Measurements from ENCODE around the gene CNPY2.
A peak's percentile ranks its signal among the peaks of the same experiment; 100 is the strongest.

Gene CNPY2

DNA sequence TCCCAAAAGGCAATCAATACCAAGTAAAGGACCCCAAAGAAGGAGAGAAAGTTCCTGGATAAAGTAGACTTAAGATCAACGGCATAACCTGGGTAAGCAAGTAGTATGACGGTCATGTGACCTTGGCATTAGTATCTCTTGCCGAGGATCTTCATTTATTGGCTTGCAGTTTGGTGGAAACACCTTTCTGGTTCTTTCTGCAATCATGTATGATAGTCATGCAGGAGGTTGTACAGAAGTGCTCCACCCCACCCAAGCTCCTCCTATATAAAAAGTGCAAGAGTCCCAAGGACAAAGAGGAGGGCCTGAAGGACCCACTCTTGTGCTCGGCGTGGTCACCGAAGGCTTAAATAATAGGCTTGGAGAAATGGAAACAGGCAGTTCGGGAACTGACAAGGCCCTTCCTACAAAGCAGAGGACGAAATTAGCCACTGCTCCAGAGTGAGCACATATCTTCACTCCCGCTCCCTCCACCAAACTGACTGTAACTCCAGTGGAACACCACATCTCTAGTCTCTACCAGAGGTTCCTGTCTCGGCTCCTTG lies 16.4 kb downstream of the CNPY2 start:
- peak overlapping the region; percentile 98 for H3K27ac ChIP-seq
- peak overlapping the region; percentile 49 for H3K4me2 ChIP-seq (ENCODE audit: low read length)
- TF ChIP-seq, protein P1, sequence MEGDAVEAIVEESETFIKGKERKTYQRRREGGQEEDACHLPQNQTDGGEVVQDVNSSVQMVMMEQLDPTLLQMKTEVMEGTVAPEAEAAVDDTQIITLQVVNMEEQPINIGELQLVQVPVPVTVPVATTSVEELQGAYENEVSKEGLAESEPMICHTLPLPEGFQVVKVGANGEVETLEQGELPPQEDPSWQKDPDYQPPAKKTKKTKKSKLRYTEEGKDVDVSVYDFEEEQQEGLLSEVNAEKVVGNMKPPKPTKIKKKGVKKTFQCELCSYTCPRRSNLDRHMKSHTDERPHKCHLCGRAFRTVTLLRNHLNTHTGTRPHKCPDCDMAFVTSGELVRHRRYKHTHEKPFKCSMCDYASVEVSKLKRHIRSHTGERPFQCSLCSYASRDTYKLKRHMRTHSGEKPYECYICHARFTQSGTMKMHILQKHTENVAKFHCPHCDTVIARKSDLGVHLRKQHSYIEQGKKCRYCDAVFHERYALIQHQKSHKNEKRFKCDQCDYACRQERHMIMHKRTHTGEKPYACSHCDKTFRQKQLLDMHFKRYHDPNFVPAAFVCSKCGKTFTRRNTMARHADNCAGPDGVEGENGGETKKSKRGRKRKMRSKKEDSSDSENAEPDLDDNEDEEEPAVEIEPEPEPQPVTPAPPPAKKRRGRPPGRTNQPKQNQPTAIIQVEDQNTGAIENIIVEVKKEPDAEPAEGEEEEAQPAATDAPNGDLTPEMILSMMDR (IDR thresholded peaks at IDR 0.05): no peak
- peak overlapping the region; percentile 83 for H3K4me3 ChIP-seq (ENCODE audit: low read depth, low read length)
- H3K27me3 ChIP-seq (ENCODE audit: control insufficient read depth, insufficient read depth, low read length): no peaks in the 10 kb centered on the region
- peak overlapping the region; percentile 96 for H2AFZ ChIP-seq
- H3K79me2 ChIP-seq: peaks cover 50% of the 10 kb centered on the region
- H3K4me1 ChIP-seq: peaks cover 16% of the 10 kb centered on the region
- H3K9me3 ChIP-seq (ENCODE audit: control insufficient read depth, low read length): no peaks in the 10 kb centered on the region
- peak overlapping the region; percentile 69 for H3K9ac ChIP-seq
- H3K36me3 ChIP-seq (ENCODE audit: control insufficient read depth, insufficient read depth, low read length): no peaks in the 10 kb centered on the region

DNA sequence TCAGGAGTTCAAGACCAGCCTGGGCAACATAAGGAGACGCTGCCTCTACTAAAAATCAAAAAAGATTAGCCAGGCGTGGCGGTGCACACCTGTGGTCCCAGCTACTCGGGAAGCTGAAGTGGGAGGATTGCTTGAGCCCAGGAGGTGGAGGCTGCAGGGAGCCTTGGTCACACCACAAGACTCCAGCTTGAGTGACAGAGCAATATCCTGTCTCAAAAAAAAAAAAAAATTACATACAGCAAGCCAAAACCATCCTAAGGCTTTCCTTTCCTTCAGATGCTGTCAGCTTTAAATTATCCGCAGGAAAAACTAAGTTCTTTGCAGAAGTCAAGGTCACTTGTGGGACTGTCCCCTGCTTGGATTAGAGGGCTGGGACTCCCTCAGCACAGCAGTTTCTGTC lies 17.0 kb downstream of the CNPY2 start:
- H3K36me3 ChIP-seq (ENCODE audit: control insufficient read depth, insufficient read depth, low read length): no peaks in the 10 kb centered on the region
- H3K27me3 ChIP-seq (ENCODE audit: control insufficient read depth, insufficient read depth, low read length): no peaks in the 10 kb centered on the region
- no peak overlapping the region for H3K9ac ChIP-seq
- no peak overlapping the region for H2AFZ ChIP-seq
- no peaks in the 10 kb centered on the region for H3K9me3 ChIP-seq (ENCODE audit: control insufficient read depth, low read length)
- peak overlapping the region; percentile 49 for H3K4me2 ChIP-seq (ENCODE audit: low read length)
- TF ChIP-seq, protein P1 (IDR thresholded peaks at IDR 0.05): no peak
- peaks cover 16% of the 10 kb centered on the region for H3K4me1 ChIP-seq
- peak overlapping the region; percentile 83 for H3K4me3 ChIP-seq (ENCODE audit: low read depth, low read length)
- H3K27ac ChIP-seq: no peak overlapping the region
- H3K79me2 ChIP-seq: peaks cover 55% of the 10 kb centered on the region

DNA sequence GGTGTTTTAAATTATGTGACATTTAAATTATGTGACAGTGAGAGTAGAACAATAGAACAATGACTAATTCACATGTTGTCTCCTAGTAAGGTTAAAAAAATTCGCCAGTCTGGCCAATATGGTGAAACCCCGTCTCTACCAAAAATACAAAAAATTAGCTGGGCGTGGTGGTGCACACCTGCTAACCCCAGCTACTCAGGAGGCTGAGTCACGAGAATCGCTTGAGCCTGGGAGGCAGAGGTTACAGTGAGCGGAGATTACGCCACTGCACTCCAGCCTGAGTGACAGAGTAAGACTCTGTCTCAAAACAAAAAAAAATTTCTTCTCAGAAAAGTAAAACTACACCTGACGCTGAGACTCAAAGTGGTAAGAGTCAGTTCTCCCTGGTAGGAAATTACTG lies 18.4 kb downstream of the CNPY2 start:
- peaks cover 16% of the 10 kb centered on the region for H3K4me1 ChIP-seq
- H3K27ac ChIP-seq: no peak overlapping the region

DNA sequence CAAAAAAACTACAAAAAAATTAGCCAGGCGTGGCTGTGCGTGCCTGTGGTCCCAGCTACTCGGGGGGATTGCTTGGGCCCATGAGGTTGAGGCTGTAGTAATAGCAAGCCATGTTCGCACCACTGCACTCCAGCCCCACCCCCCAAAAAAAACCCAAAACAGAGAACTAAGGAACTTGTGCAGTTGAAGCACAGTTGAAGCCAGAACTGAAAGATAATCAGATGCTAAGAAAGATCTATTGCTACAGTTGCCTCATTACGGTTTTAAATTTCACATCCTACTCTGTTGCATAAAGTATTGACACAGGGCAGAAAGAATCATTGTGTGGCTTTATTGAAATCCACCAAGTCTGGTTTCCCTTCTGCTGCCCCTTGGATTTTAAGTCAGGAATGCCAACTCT lies 19.5 kb downstream of the CNPY2 start:
- Histone ChIP-seq H3K4me2 (ENCODE audit: low read length) (peak overlapping the region; percentile 34), H3K27me3 (ENCODE audit: control insufficient read depth, insufficient read depth, low read length) (no peaks in the 10 kb centered on the region), H3K4me1 (peaks cover 10% of the 10 kb centered on the region), H2AFZ (no peak overlapping the region), H3K36me3 (ENCODE audit: control insufficient read depth, insufficient read depth, low read length) (no peaks in the 10 kb centered on the region), H3K9ac (no peak overlapping the region), H3K27ac (no peak overlapping the region), H3K79me2 (peaks cover 70% of the 10 kb centered on the region), H3K9me3 (ENCODE audit: control insufficient read depth, low read length) (no peaks in the 10 kb centered on the region), H3K4me3 (ENCODE audit: low read depth, low read length) (no peak overlapping the region)
- TF ChIP-seq, protein P1 (IDR thresholded peaks at IDR 0.05): no peak

More for the DNA sequence above, 18.4 kb downstream of the CNPY2 start:
- Histone ChIP-seq H3K9me3 (ENCODE audit: control insufficient read depth, low read length) (no peaks in the 10 kb centered on the region), H3K79me2 (peaks cover 66% of the 10 kb centered on the region), H2AFZ (no peak overlapping the region), H3K4me3 (ENCODE audit: low read depth, low read length) (no peak overlapping the region), H3K9ac (no peak overlapping the region), H3K27me3 (ENCODE audit: control insufficient read depth, insufficient read depth, low read length) (no peaks in the 10 kb centered on the region), H3K36me3 (ENCODE audit: control insufficient read depth, insufficient read depth, low read length) (no peaks in the 10 kb centered on the region), H3K4me2 (ENCODE audit: low read length) (no peak overlapping the region)
- TF ChIP-seq, protein P1 (IDR thresholded peaks at IDR 0.05): no peak

DNA sequence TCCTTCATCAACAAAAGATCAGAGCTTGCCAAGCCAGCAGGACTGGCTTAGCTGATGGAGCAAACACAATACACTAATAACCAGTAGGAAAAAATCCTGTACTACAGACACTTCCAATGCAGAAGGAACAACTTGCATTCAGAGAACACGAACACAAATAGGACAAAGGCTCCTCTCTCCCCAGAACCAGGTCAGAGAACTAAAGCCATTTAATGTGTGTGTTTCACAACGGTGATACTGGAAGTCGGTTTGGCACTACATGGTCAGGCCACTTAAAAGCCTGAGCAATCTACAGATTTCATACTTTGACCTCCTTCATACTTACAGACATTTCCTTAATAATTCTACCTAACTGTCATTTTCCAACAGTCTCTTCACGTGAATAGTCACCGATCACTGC lies 22.0 kb downstream of the CNPY2 start:
- Histone ChIP-seq H3K9me3 (ENCODE audit: control insufficient read depth, low read length) (no peaks in the 10 kb centered on the region), H3K79me2 (peaks cover 75% of the 10 kb centered on the region), H3K36me3 (ENCODE audit: control insufficient read depth, insufficient read depth, low read length) (no peaks in the 10 kb centered on the region), H3K4me2 (ENCODE audit: low read length) (no peak overlapping the region), H3K4me3 (ENCODE audit: low read depth, low read length) (no peak overlapping the region), H3K27me3 (ENCODE audit: control insufficient read depth, insufficient read depth, low read length) (no peaks in the 10 kb centered on the region), H3K9ac (no peak overlapping the region), H2AFZ (no peak overlapping the region), H3K27ac (no peak overlapping the region), H3K4me1 (no peaks in the 10 kb centered on the region)
- TF ChIP-seq, protein P1 (IDR thresholded peaks at IDR 0.05): no peak

Data from parathyroid adenoma (tissue), 2 donors.